ENCODE results near the gene KCNT2. TPM values are rescaled to one million over a fixed set of nuclear protein-coding genes. Genes with fewer than 3 reads are reported as not detected.

Gene KCNT2
- total RNA-seq, 1 donor from 2014 or later = 29.8 TPM

- Mint-ChIP-seq H3K36me3 (peaks cover 4% of the 10 kb centered on the region), H3K4me3 (no peak overlapping the region), H3K4me1 (no peaks in the 10 kb centered on the region), H3K9me3 (no peaks in the 10 kb centered on the region), H3K27ac (no peak overlapping the region), H3K27me3 (ENCODE audit: insufficient read depth, low read depth) (no peaks in the 10 kb centered on the region)
- no peak for TF ChIP-seq EZH2phosphoT487 (IDR thresholded peaks at IDR 0.05)
- no peak for TF ChIP-seq EZH2 (IDR thresholded peaks at IDR 0.05)
- TF ChIP-seq, protein P1, sequence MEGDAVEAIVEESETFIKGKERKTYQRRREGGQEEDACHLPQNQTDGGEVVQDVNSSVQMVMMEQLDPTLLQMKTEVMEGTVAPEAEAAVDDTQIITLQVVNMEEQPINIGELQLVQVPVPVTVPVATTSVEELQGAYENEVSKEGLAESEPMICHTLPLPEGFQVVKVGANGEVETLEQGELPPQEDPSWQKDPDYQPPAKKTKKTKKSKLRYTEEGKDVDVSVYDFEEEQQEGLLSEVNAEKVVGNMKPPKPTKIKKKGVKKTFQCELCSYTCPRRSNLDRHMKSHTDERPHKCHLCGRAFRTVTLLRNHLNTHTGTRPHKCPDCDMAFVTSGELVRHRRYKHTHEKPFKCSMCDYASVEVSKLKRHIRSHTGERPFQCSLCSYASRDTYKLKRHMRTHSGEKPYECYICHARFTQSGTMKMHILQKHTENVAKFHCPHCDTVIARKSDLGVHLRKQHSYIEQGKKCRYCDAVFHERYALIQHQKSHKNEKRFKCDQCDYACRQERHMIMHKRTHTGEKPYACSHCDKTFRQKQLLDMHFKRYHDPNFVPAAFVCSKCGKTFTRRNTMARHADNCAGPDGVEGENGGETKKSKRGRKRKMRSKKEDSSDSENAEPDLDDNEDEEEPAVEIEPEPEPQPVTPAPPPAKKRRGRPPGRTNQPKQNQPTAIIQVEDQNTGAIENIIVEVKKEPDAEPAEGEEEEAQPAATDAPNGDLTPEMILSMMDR (IDR thresholded peaks at IDR 0.05) = no peak
- Histone ChIP-seq H3F3A (ENCODE audit: low read depth) (no peaks in the 10 kb centered on the region), H3K36me3 (peaks cover 3% of the 10 kb centered on the region), H3K4me3 (no peak overlapping the region), H4K20me1 (ENCODE audit: low read depth) (no peaks in the 10 kb centered on the region), H3K27ac (no peak overlapping the region), H3K9ac (no peak overlapping the region), H3K4me2 (no peak overlapping the region), H2AFZ (replicated peaks) (no peak overlapping the region), H3K4me1 (no peaks in the 10 kb centered on the region), H3K27me3 (no peaks in the 10 kb centered on the region), H3K9me3 (ENCODE audit: low read depth) (no peaks in the 10 kb centered on the region), H3K79me2 (ENCODE audit: low read depth) (no peaks in the 10 kb centered on the region)
- no peak for DNase-seq (ENCODE audit: low spot score)
Observed at GRCh38 chr1:196467230-196467925, 140.9 kb downstream of the KCNT2 start.

DNA sequence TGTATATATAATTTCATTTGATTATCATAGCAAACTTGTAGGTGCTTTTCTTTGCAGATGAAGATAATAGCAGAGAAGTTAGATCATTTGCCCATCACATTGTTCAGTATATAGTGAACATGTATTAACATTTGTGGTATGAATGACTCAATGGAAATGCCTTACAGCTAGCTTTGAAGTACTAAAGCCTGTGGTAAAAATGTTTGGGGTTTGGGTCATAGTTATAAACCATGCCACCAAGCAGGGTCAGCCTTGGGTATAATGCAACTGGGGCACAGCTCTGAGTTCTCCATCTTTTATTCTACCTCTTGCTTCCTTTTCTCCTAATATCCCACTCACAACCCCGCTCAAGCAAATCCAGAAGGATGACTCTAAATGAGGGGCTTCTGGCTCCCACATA lies 141.6 kb downstream of the KCNT2 start:
- Mint-ChIP-seq H3K4me3 (no peak overlapping the region), H3K9me3 (no peaks in the 10 kb centered on the region), H3K27ac (no peak overlapping the region), H3K36me3 (peaks cover 4% of the 10 kb centered on the region), H3K27me3 (ENCODE audit: insufficient read depth, low read depth) (no peaks in the 10 kb centered on the region), H3K4me1 (no peaks in the 10 kb centered on the region)
- no peaks in the 10 kb centered on the region for H3K79me2 ChIP-seq (ENCODE audit: low read depth)
- no peak overlapping the region for H3K4me3 ChIP-seq
- no peaks in the 10 kb centered on the region for H3F3A ChIP-seq (ENCODE audit: low read depth)
- H3K9ac ChIP-seq = no peak overlapping the region
- DNase-seq (ENCODE audit: low spot score) = no peak
- H3K27ac ChIP-seq = no peak overlapping the region
- H3K9me3 ChIP-seq (ENCODE audit: low read depth) = no peaks in the 10 kb centered on the region
- TF ChIP-seq EZH2phosphoT487 (IDR thresholded peaks at IDR 0.05) = no peak
- TF ChIP-seq, protein P1 (IDR thresholded peaks at IDR 0.05) = no peak
- TF ChIP-seq EZH2 (IDR thresholded peaks at IDR 0.05) = no peak
- H3K4me2 ChIP-seq = no peak overlapping the region
- no peaks in the 10 kb centered on the region for H3K27me3 ChIP-seq
- no peaks in the 10 kb centered on the region for H4K20me1 ChIP-seq (ENCODE audit: low read depth)
- H3K4me1 ChIP-seq = no peaks in the 10 kb centered on the region
- peaks cover 3% of the 10 kb centered on the region for H3K36me3 ChIP-seq
- no peak overlapping the region for H2AFZ ChIP-seq (replicated peaks)

DNA sequence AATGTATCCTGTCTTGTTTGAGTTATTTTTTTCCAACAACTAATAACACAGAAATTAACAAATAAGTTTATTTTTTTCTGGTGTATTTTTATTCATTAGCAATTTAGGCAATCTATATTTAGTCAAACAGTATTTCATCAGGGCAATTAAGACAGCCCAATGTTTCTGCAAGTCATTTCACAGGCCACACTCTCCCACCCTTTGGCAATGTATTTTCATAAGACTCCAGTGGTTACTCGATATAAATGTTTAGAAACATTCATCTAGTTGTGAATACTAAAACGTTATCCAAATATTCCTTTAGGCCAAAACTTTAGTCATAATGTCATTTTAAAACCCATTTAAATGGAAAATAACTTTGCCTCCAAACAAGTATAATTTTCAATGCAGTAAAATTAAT lies 142.1 kb downstream of the KCNT2 start:
- no peak overlapping the region for H3K27ac Mint-ChIP-seq
- Histone ChIP-seq H3K9me3 (ENCODE audit: low read depth) (no peaks in the 10 kb centered on the region), H3K4me2 (no peak overlapping the region)

More for the DNA sequence above, 142.1 kb downstream of the KCNT2 start:
- Mint-ChIP-seq H3K27me3 (ENCODE audit: insufficient read depth, low read depth) (no peaks in the 10 kb centered on the region), H3K9me3 (no peaks in the 10 kb centered on the region), H3K36me3 (peaks cover 4% of the 10 kb centered on the region), H3K4me1 (no peaks in the 10 kb centered on the region), H3K4me3 (no peak overlapping the region)
- Histone ChIP-seq H3K27ac (no peak overlapping the region), H3F3A (ENCODE audit: low read depth) (no peaks in the 10 kb centered on the region), H3K79me2 (ENCODE audit: low read depth) (no peaks in the 10 kb centered on the region), H3K36me3 (peaks cover 3% of the 10 kb centered on the region), H2AFZ (replicated peaks) (no peak overlapping the region), H3K27me3 (no peaks in the 10 kb centered on the region), H3K4me3 (no peak overlapping the region), H3K9ac (no peak overlapping the region), H4K20me1 (ENCODE audit: low read depth) (no peaks in the 10 kb centered on the region), H3K4me1 (no peaks in the 10 kb centered on the region)
- no peak for DNase-seq (ENCODE audit: low spot score)
- TF ChIP-seq, protein P1 (IDR thresholded peaks at IDR 0.05) = no peak
- TF ChIP-seq EZH2phosphoT487 (IDR thresholded peaks at IDR 0.05) (no peak), EZH2 (IDR thresholded peaks at IDR 0.05) (no peak)

Measured in neural progenitor cell (in vitro differentiated cells).